IPS-NIHi7 (cell line): ENCODE data around the gene UGP2.

Experiments used
- DNase-seq: peaks from one replicate; pipeline ENCODE4 v3.0.0; 2012; ENCODE audit warnings: mixed read lengths; ENCODE audit errors: extremely low spot score

The UGP2 gene

DNA sequence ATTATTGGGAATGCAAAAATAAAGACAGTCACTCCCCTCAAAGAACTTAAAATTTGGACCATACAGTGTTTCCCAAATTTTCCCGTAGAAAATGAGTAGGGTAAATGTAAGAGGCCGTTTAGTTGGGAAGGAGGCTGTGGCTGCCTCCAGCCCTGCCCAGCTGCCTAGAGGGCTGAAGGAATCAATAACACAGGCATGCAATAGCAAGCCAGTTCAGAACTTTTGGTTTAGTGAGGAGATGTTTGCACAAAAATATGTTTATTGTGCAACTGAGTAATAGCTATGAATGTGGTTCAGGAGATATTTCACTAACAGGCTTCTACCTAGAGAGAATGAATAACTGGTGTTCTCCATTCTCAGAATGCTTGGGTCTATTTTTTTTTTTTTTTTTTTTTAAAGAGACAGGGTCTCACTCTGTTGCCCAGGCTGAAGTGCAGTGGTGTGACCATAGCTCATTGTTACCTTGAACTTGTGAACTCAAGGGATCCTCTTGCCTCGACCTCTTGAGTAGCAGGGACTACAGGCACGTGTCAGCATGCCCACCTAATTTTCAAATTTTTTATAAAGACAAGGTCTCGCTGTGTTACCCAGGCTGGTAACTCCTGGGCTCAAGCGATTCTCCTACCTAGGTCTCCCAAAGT, 23.6 kb downstream of the UGP2 start:
- DNase-seq, result no peak

DNA sequence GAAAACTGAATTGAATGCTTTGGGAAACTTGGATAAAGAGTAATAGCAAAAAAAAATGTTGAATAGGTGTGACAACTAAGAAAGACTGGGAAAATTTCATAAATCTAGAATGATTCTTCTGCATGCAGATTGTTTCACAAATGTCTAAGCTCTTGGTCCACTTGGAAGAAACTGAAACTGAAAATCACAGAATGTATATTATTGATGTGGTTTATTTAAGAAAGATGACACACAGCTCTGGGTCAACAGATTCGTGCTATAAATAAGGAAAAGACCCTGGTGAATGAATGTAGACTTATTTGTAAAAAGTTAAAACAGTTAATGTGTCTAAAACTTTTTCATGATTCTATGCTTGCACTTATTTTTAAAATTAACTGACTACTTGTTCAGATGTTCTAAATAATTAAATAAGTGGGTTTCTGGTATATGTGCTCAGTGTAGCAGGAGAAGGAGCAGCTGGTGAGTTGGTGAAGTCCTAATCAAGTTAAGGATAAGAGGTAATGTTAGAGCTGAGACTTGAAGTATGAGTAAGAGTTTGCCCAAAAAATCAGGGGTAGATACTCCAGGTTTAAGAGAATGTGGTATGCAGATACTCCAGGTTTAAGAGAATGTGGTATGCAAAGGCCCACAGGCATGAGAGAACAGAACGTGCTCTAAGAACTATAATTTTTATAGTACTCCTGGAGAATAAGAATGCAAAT, 24.5 kb downstream of the UGP2 start:
- no peak for DNase-seq

DNA sequence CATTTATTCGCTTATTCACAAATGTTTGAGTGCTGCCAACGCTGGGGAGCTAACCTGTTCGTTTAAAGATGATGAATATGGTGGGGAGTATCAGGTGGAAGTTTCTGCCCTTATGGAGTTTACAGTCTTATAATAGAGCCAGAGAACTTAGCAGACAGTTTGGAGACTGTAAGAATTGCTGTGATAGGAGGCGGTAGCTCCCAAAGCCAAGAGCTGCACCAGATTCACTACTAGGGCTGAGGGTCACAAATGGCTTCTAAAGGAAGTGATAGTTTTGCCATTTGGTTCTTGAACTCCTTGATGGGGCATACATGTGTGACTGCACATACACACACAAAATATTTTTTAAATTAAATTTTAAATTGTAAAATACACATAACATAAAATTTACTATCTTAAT, 29.0 kb downstream of the UGP2 start:
- DNase-seq, result no peak

DNA sequence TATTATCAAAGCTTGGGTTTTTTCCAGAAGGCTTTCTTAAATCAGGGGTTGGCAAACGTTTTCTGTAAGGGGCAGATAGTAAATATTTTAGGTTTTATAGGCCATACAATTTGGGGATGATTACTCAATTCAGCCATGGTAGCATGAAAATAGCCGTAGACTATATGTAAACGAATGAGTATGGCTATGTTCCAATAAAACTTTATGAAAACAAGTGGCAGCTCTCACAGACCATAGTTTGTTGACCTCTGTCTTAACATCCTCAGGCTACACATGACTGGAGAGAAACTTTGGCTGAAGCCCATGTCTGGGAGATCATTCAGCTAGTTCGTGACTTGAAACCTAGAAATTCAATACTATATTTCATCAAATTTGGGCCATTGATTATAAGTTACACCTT, 30.2 kb downstream of the UGP2 start:
- DNase-seq, result no peak

DNA sequence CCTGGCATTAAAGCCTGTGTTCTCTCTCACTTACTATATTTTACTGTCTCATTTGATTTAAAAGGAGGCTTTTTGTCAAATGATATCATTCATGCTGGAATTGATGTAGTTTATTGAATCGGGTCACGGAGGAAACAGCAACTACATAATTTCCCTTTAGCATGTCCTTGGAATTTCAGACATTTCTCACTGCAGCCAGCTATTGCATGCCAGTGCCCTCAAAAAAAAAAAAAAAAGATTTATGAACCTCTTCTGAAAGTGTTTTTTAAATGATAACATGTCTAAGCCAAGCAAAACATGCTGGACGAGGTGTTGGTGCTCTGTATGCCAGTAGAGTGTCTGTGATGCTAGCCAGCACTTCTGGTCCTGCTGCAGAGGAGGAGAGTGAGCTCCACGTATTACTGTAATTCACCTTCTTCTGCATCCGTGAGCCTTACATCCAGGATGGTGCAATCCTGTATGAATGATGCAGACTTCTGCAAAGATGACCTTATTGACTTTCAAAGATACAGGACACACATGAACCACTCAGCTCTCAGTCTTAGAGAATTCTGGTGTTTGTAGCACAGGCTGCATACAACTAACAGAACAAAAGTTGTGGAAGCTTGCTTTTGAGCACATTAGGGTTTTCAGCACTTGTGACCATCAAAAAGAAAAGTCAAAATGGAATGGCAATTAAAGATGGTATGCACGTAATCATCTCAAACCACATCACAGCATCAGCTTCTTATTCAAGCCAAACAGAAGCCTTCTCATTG, 31.1 kb downstream of the UGP2 start:
- DNase-seq, result no peak

DNA sequence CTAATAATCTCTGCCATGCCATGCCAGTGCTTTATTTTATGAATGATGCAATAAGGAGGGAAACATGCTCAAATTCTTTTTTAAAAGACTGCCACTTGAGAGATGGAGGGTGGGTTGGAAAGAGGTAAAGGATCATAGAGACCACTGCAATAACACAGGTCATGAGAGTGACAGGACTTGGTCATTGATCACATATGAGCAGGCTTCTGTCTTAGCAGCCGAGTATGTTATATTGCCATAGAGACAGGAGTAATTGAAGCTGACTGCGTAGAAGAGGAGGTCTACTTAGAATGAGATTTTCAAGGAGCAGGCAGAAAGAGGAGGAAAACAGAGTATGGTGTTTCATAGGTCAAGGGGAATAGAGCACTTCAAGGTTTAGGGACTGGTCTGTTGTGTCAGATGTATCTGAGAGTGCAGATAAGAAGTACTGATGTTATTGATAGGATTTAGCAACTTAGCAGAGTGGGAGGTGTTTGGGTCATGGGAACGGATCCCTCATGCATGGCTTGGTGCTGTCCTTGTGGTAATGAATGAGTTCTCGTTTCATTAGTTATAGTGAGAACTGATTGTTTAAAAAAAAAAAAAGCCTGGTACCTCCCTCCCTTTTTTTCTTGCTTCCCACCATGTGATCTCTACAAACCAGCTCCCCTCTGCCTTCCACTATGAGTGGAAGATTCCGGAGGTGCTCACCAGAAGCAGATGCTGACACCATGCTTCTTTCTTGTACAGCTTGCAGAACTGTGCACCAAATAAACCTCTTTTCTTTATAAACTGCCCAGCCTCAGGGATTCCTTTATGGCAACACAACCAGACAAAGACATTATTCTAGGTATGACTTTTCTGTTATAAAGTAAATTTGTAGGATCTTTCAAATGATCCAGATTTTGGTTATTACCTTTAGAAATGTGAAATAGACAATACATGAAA, 32.8 kb downstream of the UGP2 start:
- no peak for DNase-seq

DNA sequence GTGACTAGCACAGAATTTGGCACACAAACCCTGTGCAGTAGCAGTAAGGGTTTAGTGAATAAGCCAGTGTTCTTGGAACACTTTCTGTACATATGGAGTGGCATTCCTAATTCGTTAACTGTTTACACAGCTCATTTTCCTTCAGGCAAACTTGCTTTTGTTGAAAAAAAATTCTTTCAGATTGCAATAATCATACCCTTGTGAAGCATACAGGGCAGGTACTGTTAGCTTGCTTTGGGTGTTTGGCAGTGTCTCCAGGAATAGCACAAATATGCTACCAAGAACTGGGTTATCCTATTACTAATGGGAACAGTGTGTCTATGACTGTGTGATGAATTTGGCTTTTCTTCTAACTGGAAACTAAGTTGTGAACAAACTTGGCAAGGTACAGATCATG, 33.4 kb downstream of the UGP2 start:
- DNase-seq, result no peak

DNA sequence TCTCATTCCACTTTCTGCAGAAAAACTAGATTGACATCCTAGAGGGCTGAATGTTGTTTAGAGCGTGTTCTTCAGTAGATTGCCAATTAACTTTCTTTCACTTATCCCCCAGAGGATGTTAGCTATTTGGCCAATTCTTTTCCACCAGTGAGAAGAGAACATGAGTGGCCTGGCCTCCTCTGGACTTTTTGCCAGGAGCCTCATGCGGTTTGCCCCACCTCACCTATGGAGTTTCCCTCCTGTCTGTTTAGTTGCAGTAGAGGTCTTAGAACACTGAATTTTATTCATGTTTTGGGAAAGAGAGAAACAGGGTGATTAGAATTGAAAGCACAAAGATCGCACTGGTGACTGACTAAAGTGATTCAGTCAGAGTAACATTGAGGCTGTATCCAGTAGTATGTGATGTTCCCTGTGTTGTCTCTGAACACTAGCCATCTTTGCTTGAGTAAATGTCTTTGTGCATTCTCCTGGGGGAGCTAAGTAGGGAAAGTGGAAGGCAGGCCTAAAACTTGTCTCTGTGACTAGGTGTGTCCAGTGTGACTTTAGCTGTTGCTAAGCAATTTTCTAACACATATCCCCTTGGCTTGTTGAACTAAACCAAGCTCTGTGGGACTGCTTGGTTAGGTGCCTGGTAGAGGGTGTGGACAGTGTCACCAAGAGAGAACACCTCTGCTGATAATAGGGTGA, 34.0 kb downstream of the UGP2 start:
- no peak for DNase-seq

DNA sequence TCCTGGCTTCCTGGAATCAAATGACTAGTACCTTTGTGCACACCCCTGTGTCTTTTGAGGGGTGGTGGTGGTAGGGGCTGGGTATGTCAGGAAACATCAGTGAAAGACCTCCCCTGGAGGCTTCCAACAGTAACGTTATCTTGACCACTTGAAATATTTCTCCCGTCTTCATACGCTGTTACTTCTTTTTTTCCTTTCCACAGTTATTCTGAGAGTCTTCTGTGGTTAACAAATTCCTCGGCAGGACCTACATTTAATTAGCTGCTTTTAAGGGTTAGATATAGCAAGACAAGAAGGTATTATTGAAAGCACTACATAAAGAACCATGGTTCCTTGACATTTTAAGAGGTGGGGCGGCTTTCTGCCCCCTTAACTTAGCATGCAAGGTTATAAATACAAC, 34.6 kb downstream of the UGP2 start:
- no peak for DNase-seq

DNA sequence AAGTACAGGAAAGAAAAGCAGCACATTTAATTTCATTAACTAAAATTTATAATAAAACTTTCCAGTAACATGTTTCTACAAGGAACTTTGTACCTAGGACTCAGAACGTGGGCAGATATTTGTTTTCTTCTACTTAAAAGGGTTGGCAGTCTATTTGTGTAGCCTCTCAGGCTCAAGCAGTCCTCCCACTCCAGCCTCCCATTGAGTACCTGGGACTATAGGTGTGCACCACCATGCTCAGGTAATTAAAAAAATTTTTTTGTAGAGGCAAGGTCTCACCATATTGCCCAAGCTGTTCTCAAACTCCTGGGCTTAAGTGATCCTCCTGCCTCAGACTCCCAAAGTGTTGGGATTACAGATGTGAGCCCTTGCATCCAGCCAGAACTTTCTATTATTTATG, 36.8 kb downstream of the UGP2 start:
- no peak for DNase-seq

DNA sequence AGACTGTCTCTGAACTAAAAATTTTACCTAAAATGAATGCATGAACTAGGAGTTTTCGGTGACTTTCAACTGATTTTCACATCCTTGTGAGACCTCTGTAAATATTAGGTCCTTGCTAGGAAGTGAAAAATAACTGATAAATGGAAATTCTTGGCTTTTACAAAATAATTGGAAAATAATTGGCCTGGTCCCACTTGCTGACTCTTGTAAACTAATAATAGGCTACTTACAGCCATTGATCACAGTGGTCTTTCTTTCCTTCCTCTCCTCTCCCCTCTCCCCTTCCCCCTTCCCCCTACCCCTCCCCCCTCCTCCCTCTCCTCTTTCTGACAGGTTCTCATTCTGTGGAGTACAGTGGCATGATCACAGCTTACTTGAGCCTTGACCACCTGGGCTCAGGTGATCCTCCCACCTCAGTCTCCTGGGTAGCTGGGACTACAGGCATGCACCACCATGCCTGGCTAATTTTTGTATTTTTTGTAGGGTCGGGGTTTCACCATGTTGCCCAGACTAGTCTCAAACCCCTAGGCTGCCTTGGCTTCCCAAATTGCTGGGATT, 38.3 kb downstream of the UGP2 start:
- DNase-seq, result no peak

DNA sequence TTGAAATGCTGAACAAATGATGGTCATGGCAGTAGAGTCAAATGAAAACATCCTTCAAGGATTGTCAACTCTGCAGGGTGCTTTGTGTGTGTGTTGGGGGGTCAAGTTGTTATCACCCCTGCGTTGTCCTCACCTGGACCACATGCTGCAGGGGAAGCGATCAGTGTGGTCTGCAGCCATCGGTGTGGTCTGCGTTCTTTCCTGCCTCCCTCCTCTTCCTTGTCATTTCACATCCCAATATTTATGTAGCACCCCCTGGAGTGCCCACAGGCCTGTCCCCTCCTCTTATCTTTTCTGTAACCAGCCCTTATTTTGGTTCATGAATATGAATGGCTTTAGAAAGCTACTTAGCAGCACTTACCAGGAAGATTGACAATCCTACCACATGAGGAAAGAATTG, 38.9 kb downstream of the UGP2 start:
- peak; percentile 17 for DNase-seq

DNA sequence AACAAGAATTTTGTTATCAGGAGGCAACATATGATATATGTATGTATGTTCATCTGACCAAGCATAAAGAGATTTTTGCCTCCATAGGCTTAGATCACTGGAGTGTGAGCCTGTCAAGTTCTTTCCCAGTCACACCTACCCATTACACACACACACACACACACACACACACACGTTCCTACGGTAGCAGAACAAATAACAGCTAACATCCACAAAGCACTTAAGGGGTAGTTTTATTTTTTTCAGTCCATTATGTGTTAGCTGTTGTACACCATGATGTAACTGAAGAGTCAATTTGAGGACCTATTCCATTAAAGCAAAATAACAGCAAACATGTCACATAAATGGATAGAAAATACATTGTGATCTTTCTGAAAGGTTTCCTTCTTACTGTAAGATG, 39.5 kb downstream of the UGP2 start:
- DNase-seq, result no peak

DNA sequence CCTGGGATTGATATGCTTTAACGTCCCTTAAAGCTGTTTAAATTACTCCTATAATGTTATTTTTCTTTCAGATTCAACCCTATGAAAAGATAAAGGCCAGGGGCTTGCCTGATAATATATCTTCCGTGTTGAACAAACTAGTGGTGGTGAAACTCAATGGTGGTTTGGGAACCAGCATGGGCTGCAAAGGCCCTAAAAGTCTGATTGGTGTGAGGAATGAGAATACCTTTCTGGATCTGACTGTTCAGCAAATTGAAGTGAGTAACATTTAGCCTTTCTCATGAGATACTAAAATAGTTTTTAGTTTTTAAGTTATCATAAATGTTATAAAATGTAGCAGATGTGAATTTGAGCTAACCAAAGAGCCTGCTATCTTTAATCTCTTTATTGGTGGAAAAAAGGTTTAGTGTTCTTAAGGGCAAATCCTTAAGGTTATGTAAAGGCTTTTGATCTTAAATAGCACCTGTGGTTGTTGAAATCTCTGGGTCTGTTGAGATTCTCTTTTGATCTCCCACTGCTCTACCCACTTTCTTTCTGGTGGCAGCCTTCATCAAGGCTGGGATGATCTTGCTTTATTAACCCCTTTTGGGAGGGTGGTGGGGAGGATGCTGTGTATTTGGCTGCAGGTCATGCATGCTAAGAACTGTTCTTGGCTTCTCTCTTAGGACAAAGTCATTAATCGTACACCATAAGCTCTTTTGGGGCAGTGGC, 40.9 kb downstream of the UGP2 start:
- no peak for DNase-seq

DNA sequence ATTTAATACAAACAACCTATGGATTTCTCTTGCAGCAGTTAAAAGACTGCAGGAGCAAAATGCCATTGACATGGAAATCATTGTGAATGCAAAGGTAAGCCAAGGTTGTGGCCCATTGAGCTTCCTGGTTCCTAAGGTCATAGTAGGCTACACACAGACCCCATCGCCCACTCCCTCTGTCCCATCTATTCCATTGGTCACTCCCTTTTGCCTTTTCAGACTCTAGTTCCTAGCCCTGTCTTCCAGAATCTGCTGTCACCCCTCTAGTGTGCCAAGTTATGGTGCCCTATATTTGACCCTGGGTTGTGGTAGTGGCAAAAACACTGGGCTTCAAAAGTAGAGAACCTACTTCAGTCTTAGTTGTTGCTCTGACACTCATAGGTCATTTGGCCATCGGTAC, 44.7 kb downstream of the UGP2 start:
- DNase-seq, result no peak

DNA sequence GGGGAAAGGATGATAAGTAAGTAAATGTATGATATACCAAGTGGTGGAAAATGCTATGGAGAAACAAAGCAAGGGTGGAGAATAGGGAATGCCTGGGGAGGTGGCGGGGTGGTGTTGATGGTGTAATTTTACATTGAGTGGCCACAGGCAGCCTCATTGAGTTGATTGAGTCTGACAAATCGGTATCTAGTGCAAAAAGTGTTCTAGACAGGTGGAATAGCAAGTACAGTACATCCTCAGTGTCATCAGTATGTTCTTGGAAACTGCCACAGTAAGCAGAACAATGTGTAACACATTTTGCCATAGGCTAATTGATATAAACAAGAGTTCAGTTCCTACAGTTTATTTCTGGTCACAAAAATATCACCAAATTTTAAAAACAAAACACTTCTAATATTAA, 46.4 kb downstream of the UGP2 start:
- no peak for DNase-seq

DNA sequence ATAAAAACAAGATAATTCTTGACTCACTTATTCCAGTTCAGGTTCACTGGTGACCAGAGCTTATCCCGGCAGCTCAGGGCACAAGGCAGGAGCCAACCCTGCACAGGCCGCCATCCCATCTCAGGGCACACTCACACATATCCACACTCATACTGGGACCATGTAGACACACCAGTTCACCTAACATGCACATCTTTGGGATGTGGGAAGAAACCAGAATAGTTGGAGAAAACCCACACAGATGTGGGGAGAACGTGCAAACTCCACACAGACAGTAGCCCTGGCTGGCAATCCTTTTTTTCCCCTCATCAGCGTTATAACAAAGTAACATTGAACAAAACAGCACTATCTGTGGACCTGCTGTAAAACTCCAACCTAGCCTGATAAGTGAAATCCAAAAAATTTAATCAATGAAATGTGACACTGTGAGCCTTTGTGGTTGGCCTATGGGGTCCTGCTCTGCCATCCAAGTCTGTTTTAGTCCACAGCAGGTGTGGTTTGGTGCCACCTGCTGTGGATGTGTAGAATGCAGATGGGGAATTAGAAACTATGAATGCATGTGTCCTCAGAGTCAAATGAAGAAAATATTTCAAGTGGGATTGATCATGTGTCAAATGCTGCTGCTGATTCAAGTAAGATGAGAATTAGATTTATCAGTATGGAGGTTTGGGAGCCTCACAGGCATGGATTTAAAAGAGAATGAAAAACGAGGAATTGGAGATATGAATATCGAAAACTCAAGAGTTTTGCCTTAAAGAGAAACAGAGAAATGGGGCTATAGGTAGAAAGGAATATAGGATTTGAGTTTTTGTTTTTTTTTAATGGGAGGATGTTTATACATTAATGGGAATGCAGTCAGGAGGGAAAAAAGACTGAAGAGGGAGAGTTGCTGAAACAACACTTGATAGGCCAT, 47.0 kb downstream of the UGP2 start:
- DNase-seq, result peak; percentile 58

DNA sequence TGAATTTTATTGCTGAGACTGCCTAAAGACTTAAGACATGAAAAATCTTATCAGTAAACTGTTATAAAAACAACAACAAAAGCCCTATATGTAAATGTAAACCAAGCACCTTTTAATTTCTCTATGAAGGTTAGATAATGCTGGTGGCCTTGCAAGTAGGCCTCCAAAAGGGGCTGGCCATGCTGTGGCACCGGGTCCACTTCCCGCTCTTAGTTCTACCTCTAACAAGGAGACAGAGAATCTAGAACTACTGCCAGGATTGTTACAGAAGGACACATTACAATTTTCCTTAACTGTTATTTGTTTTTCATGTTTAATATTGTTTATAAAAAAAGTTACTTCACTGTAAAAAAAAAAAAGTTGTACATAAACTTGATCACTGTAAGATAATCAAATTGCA, 49.0 kb downstream of the UGP2 start:
- no peak for DNase-seq

DNA sequence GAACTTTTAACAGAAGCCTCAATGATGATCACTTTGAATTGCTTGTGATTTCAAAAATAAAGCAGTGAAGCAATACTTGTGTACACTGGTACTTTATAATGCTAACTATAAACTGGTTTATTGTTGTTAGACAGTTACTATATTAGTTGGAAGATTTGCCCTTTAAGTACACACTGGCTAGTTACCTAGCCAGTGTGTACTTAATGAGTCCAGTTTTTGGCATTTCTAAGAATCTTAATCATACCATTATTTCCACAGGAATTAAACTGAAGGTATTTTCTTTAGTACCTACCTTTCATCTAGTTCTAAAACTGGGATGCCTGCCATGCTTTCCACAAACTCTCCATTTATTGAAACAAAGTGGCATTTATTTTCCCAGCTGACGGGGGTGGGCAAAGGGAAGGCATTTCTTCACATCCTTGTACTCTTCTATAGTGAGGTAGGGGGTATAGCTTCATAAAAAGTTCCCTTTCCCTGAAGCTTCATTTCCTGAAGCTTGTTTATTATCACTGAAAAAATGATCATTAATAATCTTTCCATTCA, 49.9 kb downstream of the UGP2 start:
- no peak for DNase-seq
